ENCODE results near the gene FSTL4. TPM values are rescaled to one million over a fixed set of nuclear protein-coding genes. Genes with fewer than 3 reads are reported as not detected.

Gene FSTL4
- total RNA-seq, 1 experiment from 2014 or later = 2.7 TPM

DNA sequence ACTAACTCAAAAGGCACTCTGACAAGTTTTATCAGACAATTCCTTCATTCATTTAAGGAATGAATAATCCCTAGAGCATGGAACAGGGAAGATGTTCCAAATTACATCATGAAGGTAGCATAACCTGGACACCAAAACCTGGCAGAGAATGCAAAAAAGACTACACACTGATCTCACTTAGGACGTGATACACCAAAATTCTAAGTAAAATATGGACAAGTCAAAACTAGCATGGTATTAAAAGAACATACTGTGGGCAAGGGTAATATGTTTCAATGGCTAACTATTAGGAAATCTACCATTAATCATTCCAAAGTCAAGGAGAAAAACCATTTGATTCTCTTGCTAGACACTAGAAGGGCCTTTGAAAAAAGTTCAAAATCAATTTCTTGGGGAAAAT is 384.0 kb downstream of the FSTL4 start:
- H3K4me3 ChIP-seq (ENCODE audit: low read depth, low read length) = no peak overlapping the region
- Mint-ChIP-seq H3K27ac (ENCODE audit: unreplicated experiment) (no peak overlapping the region), H3K36me3 (ENCODE audit: insufficient read depth, unreplicated experiment) (no peaks in the 10 kb centered on the region), H3K9me3 (ENCODE audit: unreplicated experiment) (no peaks in the 10 kb centered on the region), H3K4me3 (ENCODE audit: unreplicated experiment) (no peak overlapping the region), H3K4me1 (ENCODE audit: low read depth, unreplicated experiment) (peaks cover 4% of the 10 kb centered on the region), H3K27me3 (ENCODE audit: insufficient read depth, unreplicated experiment) (no peaks in the 10 kb centered on the region)
- no peaks in the 10 kb centered on the region for H3K36me3 ChIP-seq (ENCODE audit: control insufficient read depth, insufficient read depth, low read length)
- POLR2A ChIA-PET = no interaction called here
- peaks cover 14% of the 10 kb centered on the region; the same call in 1 of the 2 replicates for H3K4me1 ChIP-seq
- TF ChIP-seq, protein P1, sequence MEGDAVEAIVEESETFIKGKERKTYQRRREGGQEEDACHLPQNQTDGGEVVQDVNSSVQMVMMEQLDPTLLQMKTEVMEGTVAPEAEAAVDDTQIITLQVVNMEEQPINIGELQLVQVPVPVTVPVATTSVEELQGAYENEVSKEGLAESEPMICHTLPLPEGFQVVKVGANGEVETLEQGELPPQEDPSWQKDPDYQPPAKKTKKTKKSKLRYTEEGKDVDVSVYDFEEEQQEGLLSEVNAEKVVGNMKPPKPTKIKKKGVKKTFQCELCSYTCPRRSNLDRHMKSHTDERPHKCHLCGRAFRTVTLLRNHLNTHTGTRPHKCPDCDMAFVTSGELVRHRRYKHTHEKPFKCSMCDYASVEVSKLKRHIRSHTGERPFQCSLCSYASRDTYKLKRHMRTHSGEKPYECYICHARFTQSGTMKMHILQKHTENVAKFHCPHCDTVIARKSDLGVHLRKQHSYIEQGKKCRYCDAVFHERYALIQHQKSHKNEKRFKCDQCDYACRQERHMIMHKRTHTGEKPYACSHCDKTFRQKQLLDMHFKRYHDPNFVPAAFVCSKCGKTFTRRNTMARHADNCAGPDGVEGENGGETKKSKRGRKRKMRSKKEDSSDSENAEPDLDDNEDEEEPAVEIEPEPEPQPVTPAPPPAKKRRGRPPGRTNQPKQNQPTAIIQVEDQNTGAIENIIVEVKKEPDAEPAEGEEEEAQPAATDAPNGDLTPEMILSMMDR (IDR thresholded peaks at IDR 0.05; ENCODE audit: insufficient read depth in 1 of 2, low read depth in 1 of 2, low read length in 1 of 2, severe bottlenecking in 1 of 2, unreplicated experiment in 1 of 2) = no peak
- H3K27me3 ChIP-seq (replicated peaks; ENCODE audit: control insufficient read depth, insufficient read depth, low read length) = no peaks in the 10 kb centered on the region
- no TSS peak for BruUV-seq (replicated peaks)
- intact Hi-C loops (cut with micrococcal nuclease; ENCODE audit: unreplicated experiment) = no loop called here
- DNase-seq = no peak
- no peaks in the 10 kb centered on the region for H3K9me3 ChIP-seq
- CTCF ChIA-PET = no interaction called here

GRCh38 chr5:133227897-133228296 is 384.4 kb downstream of the FSTL4 start:
- intact Hi-C loops (cut with micrococcal nuclease; ENCODE audit: unreplicated experiment) = no loop called here
- no peaks in the 10 kb centered on the region for H3K9me3 Mint-ChIP-seq (ENCODE audit: unreplicated experiment)
- H3K4me3 Mint-ChIP-seq (ENCODE audit: unreplicated experiment) = no peak overlapping the region
- Histone ChIP-seq H3K9me3 (no peaks in the 10 kb centered on the region), H3K36me3 (ENCODE audit: control insufficient read depth, insufficient read depth, low read length) (no peaks in the 10 kb centered on the region), H3K4me1 (peaks cover 14% of the 10 kb centered on the region; the same call in 1 of the 2 replicates), H3K27me3 (replicated peaks; ENCODE audit: control insufficient read depth, insufficient read depth, low read length) (no peaks in the 10 kb centered on the region), H3K4me3 (ENCODE audit: low read depth, low read length) (no peak overlapping the region)
- DNase-seq = no peak
- ChIA-PET CTCF (no interaction called here), POLR2A (no interaction called here)
- TF ChIP-seq, protein P1 (IDR thresholded peaks at IDR 0.05; ENCODE audit: insufficient read depth in 1 of 2, low read depth in 1 of 2, low read length in 1 of 2, severe bottlenecking in 1 of 2, unreplicated experiment in 1 of 2) = no peak
- no peak overlapping the region for H3K27ac Mint-ChIP-seq (ENCODE audit: unreplicated experiment)
- no peaks in the 10 kb centered on the region for H3K27me3 Mint-ChIP-seq (ENCODE audit: insufficient read depth, unreplicated experiment)
- H3K36me3 Mint-ChIP-seq (ENCODE audit: insufficient read depth, unreplicated experiment) = no peaks in the 10 kb centered on the region
- peaks cover 5% of the 10 kb centered on the region for H3K4me1 Mint-ChIP-seq (ENCODE audit: low read depth, unreplicated experiment)
- BruUV-seq (replicated peaks) = no TSS peak

- TF ChIP-seq, protein P1 (IDR thresholded peaks at IDR 0.05; ENCODE audit: insufficient read depth in 1 of 2, low read depth in 1 of 2, low read length in 1 of 2, severe bottlenecking in 1 of 2, unreplicated experiment in 1 of 2) = no peak
- H3K36me3 ChIP-seq (ENCODE audit: control insufficient read depth, insufficient read depth, low read length) = no peaks in the 10 kb centered on the region
- POLR2A ChIA-PET = no interaction called here
- peaks cover 21% of the 10 kb centered on the region for H3K4me1 ChIP-seq
- intact Hi-C loops (cut with micrococcal nuclease; ENCODE audit: unreplicated experiment) = no loop called here
- no peaks in the 10 kb centered on the region for H3K9me3 ChIP-seq
- no TSS peak for BruUV-seq (replicated peaks)
- Mint-ChIP-seq H3K4me1 (ENCODE audit: low read depth, unreplicated experiment) (peaks cover 13% of the 10 kb centered on the region), H3K4me3 (ENCODE audit: unreplicated experiment) (no peak overlapping the region), H3K27me3 (ENCODE audit: insufficient read depth, unreplicated experiment) (no peaks in the 10 kb centered on the region), H3K36me3 (ENCODE audit: insufficient read depth, unreplicated experiment) (no peaks in the 10 kb centered on the region), H3K9me3 (ENCODE audit: unreplicated experiment) (no peaks in the 10 kb centered on the region), H3K27ac (ENCODE audit: unreplicated experiment) (no peak overlapping the region)
- DNase-seq = no peak
- H3K27me3 ChIP-seq (replicated peaks; ENCODE audit: control insufficient read depth, insufficient read depth, low read length) = no peaks in the 10 kb centered on the region
- CTCF ChIA-PET = interaction anchor here (0.8 kb wide), 1 partner anchor 21 kb away, joined by 3 read pairs; no protein-coding TSS in a partner anchor
- H3K4me3 ChIP-seq (ENCODE audit: low read depth, low read length) = no peak overlapping the region
Measured at GRCh38 chr5:133227082-133227481, 385.3 kb downstream of the FSTL4 start.
